HPDE6-E6E7 (cell line): ENCODE results near the gene TGFA.

ENCODE experiments used
- DNase-seq: peaks from one replicate; pipeline ENCODE4 v3.0.0; 2011; ENCODE audit warnings: missing footprints; ENCODE audit errors: extremely low spot score

Gene TGFA

DNA sequence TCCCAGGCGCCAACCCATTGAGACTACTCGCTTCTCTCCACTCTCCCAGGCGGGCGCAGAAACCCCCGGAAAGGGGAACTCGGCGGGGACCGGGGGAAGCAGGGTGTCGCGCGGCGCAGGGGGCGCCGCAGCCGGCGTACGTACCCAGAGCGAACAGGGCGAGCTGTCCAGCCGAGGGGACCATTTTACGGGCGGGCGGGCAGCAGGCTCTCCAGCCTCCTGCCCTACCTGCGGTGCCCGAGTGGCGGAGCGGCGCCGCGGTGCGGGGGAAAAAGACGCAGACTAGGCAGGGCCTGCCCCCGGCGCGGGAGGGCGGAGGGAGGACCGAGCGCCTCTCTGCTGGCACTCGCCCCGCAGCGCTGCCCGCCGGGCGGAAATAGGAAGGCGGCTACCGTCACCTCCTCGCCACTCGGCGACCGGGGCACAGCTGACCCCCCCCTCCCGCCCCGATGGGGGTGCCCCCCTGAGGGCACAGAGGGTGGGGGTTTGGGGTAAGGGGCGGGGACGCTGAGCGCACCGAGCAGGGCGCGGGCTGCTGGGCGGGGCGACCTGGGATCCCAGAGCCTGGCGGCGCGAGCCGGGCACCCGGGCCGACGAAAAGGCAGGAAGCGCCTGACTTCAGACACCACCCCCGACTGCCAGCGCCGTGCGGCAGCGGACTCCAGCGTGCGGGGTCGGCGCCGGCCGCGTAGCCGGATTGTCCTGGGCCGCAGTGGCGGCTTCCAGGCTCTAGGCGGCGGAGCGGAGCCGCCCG, at the start of gene TGFA:
Gene TGFA, minus strand, starts transcription at position 243 of the 754 bp plus-strand sequence. Its CDS starts 59 bp downstream, at position 184.
- peak; percentile 84 for DNase-seq

DNA sequence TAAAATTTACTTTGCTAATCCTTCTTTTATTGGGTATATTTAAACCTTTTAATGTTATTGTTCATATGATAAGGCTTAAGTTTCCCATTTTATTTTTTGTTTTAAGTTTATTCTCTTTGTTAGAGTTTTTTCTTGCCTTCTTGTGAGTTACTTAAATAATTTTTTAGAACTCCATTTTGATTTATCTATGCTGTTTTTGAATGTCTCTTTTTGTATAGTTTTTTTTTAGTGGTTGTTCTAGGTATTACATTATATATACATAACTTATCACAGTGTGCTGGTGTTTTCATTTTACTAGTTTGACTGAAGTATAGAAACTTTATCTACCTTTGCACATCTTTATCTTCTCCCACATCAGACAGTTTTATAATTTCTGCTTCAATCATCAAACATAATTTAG, 49.4 kb upstream of the TGFA start:
- DNase-seq: no peak

DNA sequence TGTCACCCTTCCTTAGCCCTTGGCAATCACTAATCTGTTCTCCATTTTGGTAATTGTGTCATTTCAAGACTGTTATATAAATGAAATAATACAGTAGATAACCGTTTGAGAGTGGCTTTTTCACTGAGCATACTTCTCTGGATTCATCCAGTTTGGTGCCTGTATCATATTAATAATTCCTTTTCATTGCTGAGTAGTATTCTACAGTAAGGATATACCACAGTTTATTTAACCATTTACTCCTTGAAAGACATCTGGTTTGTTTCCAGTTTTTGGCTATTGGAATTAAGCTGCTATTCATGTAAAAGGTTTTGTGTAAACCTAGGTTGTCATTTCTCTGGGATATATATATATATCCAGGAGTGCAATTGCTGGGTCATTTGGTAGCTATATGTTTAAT, 44.6 kb upstream of the TGFA start:
- DNase-seq: no peak

DNA sequence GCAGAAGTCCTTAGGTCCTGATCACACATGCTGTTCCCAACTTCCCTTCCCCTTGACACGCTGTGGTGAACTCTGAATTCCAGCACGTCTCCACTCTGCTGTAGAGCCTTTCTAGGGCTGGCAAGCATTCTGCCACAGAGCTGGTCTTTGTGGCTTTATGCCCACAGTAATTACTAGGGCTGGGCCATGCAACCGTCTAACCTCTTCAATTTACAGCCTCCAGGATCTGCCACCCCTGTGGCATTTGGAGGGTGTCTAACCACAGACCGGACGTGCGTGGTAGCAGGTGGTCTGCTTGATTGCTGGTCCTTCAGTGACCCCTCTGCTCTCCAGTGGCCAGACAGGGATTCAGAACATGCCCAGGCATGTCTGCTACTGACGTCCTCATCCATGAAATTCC, 43.1 kb upstream of the TGFA start:
- peak; percentile 15 for DNase-seq

DNA sequence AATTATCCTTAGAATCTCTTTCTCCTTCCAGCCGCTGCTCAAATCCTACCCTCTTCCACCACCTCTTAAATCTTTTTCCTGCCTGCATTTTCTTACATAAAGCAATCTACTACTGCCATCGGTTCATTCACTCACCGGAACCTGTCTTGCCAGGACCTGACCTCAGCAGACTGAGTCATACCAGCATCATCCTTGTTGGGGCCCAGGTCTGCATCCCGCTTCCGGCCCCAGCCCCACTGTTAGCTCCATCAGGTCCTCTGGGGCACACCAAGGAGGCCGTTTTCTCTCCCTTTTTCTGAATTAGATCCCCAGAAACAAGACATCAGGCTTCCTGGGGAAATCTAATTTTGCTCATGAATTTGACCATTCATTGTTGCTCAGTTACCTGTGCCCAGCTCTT, 42.7 kb upstream of the TGFA start:
- peak; percentile 91 for DNase-seq

DNA sequence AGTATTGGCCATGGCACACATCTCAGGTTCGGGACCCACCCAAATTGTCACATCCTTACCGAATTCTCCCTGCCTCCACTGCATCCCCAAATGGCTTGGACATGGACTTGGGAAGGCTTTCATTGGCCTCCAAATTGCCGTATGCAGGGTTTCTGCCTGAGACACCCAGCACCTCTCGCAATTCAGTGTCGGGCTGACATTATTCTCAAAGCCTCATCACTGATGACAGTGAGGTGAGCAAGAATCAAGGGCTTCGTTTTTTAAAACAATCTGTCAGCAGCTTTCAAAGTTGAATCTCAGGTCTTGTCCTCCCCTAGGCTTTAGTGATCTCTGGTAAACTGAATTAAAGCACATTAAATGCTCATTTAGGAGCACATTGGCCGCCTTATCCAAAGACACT, 29.5 kb upstream of the TGFA start:
- no peak for DNase-seq

DNA sequence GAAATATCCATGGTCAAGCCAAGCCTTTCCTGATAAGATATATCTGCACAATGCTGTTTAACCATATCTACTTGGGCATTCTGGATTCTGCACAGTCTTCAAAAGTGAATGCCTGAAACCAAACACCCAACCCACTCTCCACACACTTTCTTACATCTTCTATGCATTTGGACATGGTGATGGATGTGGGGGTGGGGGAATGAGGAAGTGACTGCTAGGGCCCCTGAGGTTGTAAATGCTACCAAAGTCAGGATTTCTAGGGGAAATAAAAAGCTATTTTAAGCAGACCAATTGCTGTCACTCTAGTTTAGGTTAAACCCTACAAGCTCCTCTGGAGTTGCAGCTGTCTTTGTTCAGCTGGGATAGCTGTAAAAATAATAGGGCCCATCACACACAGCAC, 26.7 kb upstream of the TGFA start:
- DNase-seq: no peak

DNA sequence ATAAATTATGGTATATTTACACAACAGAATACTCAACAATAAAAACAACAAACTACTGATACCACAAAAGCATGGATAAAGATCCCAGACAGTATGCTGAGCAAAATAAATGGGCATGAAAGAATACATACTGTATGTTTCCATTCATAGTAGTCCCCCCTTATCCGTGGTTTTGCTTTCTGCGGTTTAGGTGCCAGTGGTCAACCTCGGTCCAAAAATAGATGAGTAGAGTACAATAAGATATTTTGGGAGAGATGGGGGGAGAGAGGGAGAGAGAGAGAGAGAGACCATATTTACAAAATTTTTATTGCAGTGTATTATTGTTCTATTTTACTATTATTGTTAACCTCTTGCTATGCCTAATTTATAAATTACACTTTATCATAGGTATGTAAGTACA, 21.0 kb upstream of the TGFA start:
- DNase-seq: no peak

DNA sequence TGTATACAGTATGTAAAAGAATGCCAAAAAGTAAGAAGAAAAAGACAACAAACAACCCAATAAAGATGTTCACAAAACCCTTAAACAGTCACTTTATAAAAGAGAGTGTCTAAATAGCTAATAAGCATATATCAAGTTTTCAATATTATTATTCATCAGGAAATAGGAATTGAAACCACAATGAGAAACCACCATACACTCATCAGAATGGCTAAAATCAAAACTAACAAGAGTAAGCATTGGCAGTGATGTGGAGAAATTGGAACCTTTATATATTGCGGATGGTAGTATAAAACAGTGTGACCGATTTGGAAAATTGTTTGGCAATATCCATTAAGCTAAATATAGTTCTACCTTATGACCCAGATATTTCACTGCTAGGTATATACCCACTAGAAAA, 20.5 kb upstream of the TGFA start:
- no peak for DNase-seq

DNA sequence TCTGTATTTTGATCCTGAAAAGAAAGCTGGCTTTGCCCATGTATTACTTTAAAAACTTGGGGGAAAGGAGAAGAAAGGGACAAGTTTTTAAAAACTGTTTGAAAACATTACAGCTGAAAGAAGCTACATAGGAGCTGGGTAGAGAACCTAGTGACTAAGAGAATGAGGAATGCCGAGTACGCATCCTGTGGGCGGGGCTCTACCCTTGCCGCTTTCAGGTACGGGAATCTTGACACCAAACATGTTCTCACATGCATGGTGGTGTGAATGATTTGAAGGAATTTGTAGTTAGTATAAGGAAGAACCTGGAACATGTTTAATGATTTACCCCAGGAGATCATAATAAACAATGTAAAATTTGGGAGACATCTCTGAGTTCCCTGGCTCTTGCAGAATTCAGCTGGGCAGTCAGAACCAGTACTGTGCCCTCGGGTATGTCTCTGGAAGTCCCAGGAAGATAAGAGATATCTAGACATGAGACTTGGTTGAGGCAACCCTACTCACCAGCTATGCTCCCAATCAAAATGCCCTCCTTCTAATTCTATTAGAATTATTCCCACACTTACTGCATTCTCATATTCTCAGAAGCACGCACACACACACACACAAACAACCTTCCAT, 16.5 kb upstream of the TGFA start:
- peak; percentile 94 for DNase-seq

DNA sequence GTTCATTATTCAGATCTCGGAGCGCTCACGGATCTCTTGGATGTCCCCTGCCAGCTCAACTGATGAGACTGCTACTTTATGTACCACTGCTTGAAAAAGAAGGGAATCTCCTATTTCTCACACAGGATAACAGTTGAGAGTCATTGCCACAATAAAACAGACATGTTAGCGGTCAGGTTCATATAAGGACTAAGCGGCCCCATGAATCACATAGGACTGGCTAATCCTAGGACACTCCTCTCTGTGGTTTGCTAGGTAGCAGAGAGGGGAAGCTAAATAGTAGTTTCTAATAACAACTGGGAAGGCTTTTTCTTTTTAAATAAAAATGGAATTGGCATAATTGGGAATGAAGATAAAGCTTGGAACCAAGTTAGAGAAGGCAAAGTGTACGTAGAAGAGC, 15.9 kb upstream of the TGFA start:
- peak; percentile 88 for DNase-seq

DNA sequence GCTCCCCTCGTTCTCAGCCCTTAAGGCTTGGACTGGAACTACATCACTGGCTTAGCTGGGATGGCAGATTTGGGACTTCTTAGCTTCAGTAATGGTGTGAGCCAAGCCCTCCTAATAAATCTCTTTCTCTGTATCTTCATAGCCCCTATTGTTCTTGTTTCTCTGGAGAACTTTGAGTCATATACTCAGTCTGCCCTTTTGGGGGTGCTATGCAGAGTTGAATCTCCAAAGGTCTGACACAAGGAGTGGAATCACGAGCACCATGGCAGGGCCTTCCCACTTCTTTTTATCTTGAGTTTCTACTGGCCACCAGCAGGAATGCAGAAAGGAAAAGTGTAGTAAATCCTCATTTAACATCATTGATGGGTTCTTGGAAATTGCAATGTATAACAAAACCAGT, 13.3 kb upstream of the TGFA start:
- no peak for DNase-seq

DNA sequence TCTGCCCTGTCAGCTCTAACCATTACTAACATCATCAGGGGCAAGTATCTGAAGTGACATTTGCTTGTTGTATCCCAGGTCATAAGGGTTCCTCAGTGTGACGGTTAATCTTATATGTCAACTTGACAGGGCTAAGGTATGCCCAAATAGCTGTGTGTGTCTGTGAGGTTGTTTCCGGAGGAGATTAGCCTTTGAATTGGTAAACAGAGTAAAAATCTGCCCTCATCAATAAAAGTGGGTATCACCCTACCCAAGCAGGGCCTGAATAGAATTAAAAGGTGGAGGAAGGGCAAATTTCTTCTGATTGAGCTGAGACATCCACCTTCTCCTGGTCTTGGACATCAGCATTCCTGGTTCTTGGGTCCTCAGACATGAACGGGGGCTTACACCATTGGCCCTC, 12.8 kb upstream of the TGFA start:
- DNase-seq: no peak

DNA sequence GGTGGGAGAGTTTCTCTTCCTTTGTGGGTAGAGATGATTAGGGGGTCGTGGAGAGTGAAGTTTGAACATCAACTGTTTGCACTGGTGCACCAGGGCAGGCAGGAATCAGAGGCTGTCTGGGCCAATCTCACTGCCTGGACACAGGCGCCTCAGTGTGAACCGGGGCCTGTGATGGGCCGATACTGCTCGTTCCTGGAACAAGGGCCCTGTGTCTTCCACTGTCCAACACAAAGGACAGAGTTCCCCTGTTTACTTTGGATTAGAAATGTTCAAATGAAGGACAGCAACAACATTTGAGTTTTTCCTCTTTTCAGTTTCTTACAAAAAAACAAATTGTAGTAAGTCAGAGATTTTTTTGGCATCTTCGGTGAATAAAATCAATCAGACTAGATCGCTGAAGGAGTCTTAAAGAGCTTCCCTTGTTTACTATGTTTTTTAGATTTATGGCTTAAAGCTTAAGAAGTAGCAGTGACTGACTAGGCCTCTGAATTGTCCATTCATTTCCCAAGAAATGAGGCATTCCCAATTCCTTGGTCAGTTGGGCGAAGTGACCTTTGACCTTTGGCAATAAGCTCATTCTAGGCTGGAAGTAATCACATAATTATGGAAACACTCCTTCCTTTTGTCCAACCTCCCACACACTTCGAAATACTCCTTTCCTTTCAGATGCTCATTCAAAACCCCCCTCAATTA, 11.6 kb upstream of the TGFA start:
- no peak for DNase-seq

DNA sequence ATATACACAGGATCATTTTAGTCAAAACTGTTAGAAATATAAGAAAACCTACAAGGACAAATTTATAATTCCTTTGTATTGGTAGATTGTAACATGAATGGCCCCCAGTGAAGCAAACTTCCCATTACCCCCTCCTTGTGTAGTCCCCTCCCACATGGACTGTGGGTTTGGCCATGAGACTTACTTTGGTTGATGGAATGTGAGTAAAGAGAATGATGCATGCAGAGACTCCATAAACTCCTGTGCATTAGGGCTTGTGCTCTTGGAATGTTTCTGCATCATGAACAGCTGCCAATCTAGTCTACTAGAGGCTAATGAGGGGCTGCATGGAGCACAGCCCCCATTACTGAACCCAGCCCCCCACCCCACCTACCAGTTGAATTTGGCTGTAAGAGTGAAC, 8.3 kb upstream of the TGFA start:
- DNase-seq: no peak

DNA sequence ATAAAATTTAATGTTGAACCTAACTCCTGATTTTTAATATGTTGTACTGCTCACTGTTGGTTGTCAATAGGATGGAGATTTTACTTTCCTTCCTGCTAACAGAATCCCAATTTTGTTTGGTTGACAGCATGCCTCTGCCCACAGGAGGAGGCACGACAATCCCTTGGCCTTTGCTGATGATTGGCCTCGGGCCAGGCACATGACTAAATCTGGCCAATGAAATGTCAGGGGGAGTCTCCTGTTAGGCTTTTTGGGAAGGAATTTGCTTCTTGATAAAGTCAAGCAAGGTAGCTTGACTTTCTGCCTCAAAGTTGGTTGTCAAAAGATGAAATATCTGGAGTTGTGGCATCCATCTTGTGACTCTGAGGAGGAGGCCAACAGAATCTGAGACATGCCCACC, 6.8 kb upstream of the TGFA start:
- DNase-seq: no peak

DNA sequence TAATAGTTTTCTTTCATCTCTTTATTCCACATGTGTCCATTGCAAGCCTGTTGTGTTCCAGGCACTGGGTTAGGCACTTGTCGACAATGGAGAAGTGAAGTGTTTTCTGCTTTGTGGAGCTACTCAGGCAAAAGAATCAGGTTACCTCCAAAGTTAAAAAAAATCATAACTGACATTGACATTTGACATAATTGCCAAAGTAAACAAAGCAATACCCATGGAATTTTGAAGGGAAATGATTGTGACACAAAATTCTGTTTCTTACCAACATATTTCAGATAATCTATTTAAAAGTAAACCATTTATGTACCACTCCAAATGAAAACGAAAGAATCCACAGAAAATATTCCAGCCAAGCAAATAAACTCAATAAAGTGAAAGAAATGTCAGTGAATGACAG, 6.4 kb upstream of the TGFA start:
- no peak for DNase-seq

DNA sequence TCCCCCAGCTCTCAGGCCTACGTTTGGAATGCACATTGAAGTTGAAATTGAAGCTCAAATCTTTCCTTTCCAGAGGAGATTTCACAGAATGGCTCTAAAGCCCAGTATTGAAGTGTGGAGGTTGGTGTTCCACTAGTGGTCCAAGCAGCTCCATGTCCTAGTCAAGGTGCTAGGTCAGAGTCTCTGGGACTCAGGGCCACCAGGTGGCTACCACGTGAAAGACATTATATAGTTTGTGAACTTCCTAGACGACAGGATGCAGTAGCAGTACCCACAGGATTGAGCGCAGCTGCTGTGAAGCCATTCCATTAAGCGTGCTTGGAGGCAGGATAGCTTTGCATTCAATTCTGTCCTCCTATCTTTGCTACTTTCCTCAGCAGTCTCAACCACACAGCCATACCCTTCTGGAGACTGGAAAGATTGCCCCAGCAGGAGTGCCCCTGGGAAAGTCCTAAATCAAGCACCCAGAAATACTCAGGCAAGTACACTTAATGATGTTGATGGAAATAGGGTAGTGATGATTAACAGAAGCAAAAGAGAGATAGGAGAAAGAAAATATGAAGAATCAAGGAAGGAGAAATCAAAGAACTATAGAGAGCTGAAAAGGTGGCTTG, 4.7 kb upstream of the TGFA start:
- DNase-seq: no peak

DNA sequence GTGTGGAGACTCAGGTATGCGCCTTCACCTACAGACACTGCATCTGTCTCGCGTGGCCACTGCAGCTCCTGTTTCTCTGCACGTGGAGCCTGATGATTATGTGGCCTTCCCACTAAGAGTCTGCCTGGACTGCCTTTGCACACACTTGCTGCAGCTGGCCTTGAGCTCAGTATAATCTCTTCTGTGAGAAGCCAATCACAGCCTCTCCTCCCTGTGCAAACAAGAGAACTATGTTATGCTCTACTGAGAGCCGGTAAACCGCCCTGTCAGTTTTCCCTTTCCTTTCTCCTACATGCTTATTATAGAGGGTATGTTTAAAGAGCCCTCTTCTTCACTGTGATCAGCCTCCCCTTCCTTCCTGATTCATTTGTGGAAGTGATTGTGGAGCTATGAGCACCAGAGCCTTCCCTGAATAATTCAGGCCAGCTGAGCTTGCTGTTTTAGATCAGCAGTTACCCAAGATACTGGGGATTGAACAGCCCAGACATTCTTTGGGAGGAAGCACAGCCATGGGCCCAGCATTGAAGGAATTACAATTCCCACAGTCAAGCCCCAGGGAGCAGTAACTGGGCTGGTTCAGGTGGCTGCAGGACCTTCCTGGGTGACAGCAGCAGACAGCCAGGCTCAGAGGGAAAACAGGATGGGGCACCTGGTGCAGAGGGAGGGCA, 3.7 kb upstream of the TGFA start:
- DNase-seq: no peak

DNA sequence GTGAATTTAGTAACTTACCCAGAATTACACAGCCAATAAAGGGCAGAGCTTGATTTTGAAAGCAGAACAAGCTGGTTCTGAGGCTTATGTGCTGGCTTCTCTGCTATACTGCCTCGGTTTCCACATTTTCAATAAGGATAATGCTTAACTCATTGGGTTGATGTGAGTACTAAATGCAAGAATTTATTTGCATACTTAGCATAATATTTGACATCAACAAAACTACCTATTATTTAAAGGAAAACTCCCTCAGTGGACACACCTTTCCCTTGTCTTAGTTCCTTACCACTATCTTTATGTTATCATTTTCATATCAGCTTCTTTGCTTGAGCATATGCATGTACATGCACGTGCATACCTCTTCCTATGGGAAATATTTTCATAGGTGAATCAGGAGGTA, 3.0 kb upstream of the TGFA start:
- no peak for DNase-seq

DNA sequence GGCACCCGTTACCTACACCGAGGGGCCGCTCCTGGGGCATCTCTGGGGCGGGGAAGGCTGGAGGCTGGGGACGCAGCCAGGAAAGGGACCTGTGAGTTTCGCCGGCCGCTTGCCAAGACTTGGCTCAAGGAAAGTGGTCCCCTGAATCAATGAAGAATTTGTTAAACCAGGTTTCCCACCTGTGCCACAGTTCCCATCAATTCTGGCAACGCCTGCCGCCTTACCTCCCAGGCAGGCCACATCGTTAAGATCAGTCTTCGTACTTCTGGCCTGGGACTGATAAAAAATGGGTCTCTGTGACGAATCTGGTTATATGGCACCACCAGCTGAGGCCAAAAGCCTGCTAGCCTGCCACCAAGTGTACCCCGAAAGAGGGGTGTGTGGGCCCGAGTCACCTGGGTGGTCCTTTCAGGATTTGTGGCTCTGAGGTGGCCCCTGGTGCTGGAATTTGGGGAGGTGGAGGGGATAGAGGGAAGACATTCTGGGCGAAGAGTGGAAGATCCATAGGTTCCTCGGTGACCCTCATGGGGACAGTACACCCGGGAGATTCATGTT, 789 bp upstream of the TGFA start:
- DNase-seq: no peak

DNA sequence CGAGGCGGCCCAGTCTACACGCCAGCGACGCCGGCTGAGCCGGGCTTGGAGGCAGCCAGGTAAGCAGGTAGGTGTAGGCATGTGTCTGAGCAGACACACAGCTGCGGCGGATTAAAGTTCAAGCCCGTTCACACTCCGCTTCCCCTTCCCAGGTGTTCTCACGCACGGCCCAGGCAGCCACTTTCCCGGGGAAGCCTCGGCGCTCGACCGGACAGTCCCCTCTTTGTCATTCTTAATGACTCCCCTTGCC, 367 bp downstream of the TGFA start:
- DNase-seq: no peak
